GM12892 (cell line): ENCODE results near the gene RAB11A.
A peak's percentile ranks its signal among the peaks of the same experiment; 100 is the strongest.

ENCODE experiments used
- DNase-seq: peaks from one replicate; pipeline ENCODE4 v3.0.0; 2011; ENCODE audit not compliant: insufficient read length
- FAIRE-seq: peaks from 2 replicates; lab custom pipeline; 2011; peaks lifted over from hg19 to GRCh38; lab: Jason Lieb, UNC
- POLR2A ChIP-seq: IDR thresholded peaks from 2 replicates; pipeline ENCODE4 v1.6.1; 2011; ENCODE audit warnings: low read depth, low read length, control low read depth
- POLR2AphosphoS5 ChIP-seq: IDR thresholded peaks from 2 replicates; pipeline ENCODE4 v1.6.1; 2011; ENCODE audit warnings: low read depth, low read length, control low read depth
- TAF1 ChIP-seq: IDR thresholded peaks from 2 replicates; pipeline ENCODE4 v1.6.1; 2011; ENCODE audit warnings: low read depth, mild to moderate bottlenecking, control low read depth, low read length, borderline replicate concordance

The RAB11A gene

DNA sequence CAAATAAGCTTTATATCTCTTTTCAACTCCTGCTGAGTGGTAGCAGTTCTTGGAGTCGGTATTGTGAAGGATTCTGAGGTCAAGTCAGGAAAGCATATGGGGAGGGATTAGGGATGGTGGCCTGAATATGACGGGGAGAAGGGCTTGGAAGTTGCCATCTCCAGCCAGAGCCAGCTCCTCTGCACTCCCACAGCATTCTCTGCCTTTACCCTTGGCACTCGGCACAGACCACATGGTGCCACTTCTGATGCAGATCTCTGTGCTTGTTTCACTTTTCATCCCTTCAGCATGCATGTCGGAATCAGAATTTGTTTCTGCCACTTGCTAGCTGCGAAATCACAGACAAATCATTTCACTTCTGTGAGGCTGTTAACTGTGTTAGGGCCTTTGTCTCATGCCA is 52.5 kb downstream of the RAB11A start:
- no peak for TF ChIP-seq POLR2A
- TF ChIP-seq TAF1, result no peak
- TF ChIP-seq POLR2AphosphoS5, result no peak
- peak; percentile 67 for FAIRE-seq

DNA sequence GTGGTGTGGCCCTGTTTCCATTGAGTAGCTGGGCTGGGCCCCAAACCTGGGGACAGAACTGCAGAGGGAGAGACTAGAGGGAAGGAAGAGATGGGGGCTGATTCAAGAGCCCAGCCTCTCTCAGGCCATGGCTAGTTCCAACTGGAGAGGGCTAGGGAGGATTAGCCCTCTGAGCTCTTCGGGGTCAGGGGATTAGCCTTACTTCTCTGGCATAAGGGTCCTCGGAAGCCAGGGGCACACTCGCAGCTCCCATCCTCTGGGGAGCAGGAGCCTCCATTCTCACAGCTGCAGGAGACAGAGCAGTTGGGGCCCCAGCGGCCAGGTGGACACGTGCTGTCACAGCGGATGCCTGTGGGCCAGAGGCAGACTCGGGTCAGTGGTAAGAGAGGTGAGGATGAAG is 53.3 kb downstream of the RAB11A start:
- no peak for DNase-seq
- TF ChIP-seq POLR2A (no peak), TAF1 (no peak), POLR2AphosphoS5 (no peak)
- FAIRE-seq, result no peak

More for the DNA sequence above, 52.5 kb downstream of the RAB11A start:
- DNase-seq, result no peak

- TF ChIP-seq POLR2AphosphoS5, result no peak
- TF ChIP-seq POLR2A, result no peak
- TF ChIP-seq TAF1, result no peak
- no peak for FAIRE-seq
These were observed 54.0 kb downstream of the RAB11A start for GRCh38 chr15:65923264-65923663.

GRCh38 chr15:65924004-65924403 is 54.7 kb downstream of the RAB11A start:
- TF ChIP-seq TAF1 (no peak), POLR2AphosphoS5 (no peak), POLR2A (no peak)
- no peak for FAIRE-seq

More at GRCh38 chr15:65923264-65923663, 54.0 kb downstream of the RAB11A start:
- DNase-seq, result no peak

DNA sequence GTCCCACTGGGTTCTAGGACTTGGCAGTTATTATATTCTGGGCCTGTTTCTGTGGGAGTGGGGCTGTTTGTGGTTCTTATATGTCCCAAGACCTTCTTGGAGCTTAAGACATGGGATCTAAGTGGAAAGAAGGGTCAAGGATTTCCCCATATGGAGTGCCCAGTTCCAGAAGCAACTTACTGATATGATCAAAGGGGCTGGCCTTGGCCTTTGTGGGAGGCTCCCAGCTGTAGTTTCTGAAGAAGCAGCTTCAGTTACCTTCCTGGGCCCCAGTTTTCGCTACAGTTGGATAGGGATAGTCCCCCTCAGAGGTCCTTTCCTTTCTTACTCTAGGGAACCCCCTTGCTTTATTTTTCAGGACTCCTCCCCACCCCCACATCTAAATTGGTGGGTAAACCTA is 56.0 kb downstream of the RAB11A start:
- FAIRE-seq (no peak), DNase-seq (no peak)
- no peak for TF ChIP-seq POLR2A
- no peak for TF ChIP-seq TAF1
- TF ChIP-seq POLR2AphosphoS5, result no peak

More at GRCh38 chr15:65924004-65924403, 54.7 kb downstream of the RAB11A start:
- no peak for DNase-seq

- DNase-seq, result no peak
- FAIRE-seq, result no peak
- TF ChIP-seq POLR2AphosphoS5, result no peak
- TF ChIP-seq POLR2A, result no peak
- no peak for TF ChIP-seq TAF1
These were observed 57.2 kb downstream of the RAB11A start for GRCh38 chr15:65926459-65926858.

DNA sequence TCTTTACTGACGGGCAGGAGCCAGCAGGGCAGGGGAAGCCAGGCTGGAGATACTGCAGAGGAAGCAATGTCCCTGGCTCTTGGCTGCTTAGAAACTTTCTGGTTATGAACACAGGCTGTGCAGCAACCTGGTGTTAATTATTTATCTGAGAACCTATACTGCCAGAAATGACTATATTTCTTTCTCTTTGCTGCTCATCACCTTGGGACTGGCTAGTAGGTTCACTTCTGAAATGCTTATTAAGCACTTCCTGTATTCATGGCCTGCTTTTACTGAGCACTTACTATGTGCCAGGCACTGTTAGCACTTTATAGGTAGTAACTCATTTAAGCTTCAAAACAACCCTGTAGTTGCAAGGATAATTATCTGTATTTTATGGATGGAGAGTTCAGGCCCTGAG is 57.6 kb downstream of the RAB11A start:
- no peak for FAIRE-seq
- DNase-seq, result no peak
- TF ChIP-seq TAF1 (no peak), POLR2AphosphoS5 (no peak), POLR2A (no peak)

- FAIRE-seq, result no peak
- no peak for DNase-seq
- no peak for TF ChIP-seq TAF1
- TF ChIP-seq POLR2A, result no peak
- TF ChIP-seq POLR2AphosphoS5, result no peak
These were observed 58.3 kb downstream of the RAB11A start for GRCh38 chr15:65927545-65927944.

DNA sequence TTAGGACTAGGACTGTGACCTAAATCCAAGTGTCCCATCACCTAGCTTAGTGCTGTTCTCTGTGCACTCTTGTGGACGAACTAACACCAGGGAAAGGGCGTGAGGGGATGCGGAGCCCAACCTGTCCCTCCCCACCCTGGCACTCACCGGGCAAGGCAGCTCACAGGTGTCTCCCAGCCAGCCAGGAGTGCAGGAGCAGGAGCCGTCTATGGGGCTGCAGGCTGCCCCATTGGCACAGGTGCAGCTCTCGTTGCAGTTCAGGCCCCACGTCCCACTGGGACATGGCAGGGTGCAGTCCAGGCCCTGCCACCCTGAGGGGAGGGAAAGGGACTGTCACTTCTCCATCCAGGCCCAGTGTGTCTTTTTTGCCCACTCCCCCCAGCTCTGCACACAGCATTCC is 60.3 kb downstream of the RAB11A start:
- no peak for FAIRE-seq
- DNase-seq, result no peak

DNA sequence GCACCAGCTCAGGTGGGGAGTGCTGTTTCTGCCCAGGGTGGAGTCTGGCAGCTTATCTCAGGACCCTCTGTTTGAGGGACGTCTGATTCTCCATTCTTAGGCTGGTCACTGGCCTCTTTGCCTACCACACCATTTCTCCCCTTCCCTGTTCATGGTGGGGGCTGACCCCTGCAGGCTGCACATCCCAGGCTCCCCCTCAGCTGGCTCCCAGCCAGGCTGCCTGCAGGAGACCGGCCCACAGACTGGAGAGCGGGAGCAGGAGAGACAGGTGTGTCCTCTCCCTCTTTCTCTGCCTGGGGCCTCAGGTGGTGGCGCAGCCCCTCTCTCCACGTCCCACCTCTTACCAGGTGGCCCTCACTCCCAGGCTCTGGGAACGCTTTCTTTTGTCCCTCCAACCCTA is 60.8 kb downstream of the RAB11A start:
- no peak for DNase-seq
- TF ChIP-seq POLR2AphosphoS5 (no peak), POLR2A (no peak), TAF1 (no peak)
- FAIRE-seq, result no peak

More for the DNA sequence above, 60.3 kb downstream of the RAB11A start:
- no peak for TF ChIP-seq POLR2A
- TF ChIP-seq POLR2AphosphoS5, result no peak
- no peak for TF ChIP-seq TAF1

DNA sequence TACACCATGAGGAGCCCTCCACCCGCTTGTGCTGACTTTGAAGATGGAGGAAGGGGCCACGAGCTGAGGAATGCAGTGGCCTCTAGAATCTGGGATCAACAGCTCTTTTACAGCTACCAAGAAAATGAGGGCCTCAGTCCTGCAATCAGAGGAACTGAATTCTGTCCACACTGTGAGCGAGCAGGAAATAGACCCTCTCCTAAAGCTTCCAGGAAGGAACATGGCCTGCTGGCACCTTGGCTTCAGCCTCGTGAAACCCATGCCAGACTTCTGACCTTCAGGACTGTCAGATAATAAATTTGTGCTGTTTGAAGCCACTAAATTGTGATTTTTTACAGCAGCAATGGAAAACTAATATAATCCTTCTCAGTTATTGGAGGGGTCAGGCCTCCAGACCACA is 61.9 kb downstream of the RAB11A start:
- FAIRE-seq (no peak), DNase-seq (no peak)
- TF ChIP-seq POLR2AphosphoS5, result no peak
- no peak for TF ChIP-seq TAF1
- TF ChIP-seq POLR2A, result no peak

DNA sequence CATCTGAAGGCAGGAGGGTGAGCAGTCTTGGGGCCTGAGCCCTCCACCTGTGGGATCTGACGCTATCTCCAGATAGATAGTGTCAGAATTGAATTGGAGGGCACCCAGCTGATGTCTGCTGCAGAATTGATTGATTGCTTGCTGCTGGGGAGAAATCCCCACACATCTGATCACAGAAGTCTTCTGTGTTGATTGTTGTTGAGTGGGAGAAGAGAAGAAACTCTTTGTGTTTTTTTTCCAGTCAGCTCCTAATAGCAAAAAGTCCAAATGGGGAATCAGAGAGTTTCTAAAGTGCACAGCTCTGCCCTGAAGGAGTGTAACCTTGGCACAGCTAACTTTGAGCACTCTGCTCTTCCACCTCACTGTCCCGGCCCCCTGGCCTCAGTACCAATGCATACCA is 66.1 kb downstream of the RAB11A start:
- FAIRE-seq (no peak), DNase-seq (no peak)
- TF ChIP-seq POLR2A, result no peak
- TF ChIP-seq TAF1, result no peak
- TF ChIP-seq POLR2AphosphoS5, result no peak

DNA sequence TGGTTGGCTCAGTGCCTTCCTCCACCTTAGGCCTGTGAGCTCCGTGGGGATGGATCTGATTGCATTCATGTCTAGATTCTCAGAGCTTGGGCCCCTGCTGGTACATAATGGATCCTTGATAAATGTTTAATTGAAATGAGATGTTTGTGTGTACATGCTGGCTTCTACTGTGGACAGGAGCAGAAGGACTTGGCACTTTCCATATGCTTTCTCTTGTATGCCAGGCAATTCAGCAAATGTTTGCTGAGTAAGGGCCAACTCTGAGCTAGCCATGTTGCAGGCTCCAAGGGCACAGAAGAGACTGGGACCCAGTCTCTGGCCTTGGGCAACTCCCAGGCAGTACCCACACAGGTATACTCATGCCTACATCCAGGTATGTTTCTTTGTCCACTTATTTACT is 67.0 kb downstream of the RAB11A start:
- no peak for DNase-seq
- no peak for FAIRE-seq
- TF ChIP-seq TAF1 (no peak), POLR2A (no peak), POLR2AphosphoS5 (no peak)
